Colonic mucosa (tissue), 4 donors: ENCODE data around the gene NPAS3. TPM values are rescaled to one million over a fixed set of nuclear protein-coding genes. Genes with fewer than 3 reads are reported as not detected.

ENCODE experiments used
- DNase-seq: peaks from one replicate; pipeline ENCODE4 v3.0.0-alpha.2; 2020
- H3K27ac ChIP-seq: fragments of 200-600 bp; one replicate; pipeline ENCODE4 v1.8.0; 2021
- H3K27me3 ChIP-seq: fragments of 200-600 bp; one replicate; pipeline ENCODE4 v1.8.0; 2021
- H3K36me3 ChIP-seq: fragments of 200-600 bp; one replicate; pipeline ENCODE4 v1.8.0; 2021
- H3K4me1 ChIP-seq: fragments of 200-600 bp; one replicate; pipeline ENCODE4 v1.8.0; 2021; ENCODE audit warnings: mild to moderate bottlenecking
- H3K4me3 ChIP-seq: fragments of 200-600 bp; one replicate; pipeline ENCODE4 v1.8.0; 2021
- H3K9ac ChIP-seq, 2 donors: one replicate each; pipeline ENCODE4 v1.7.0; 2013; ENCODE audit warnings: control low read depth in 2 of 2, low read depth in 2 of 2, low read length in 2 of 2
- H3K9me3 ChIP-seq: fragments of 200-600 bp; one replicate; pipeline ENCODE4 v1.8.0; 2021
- CTCF ChIP-seq: fragments of 200-600 bp; IDR thresholded peaks from one replicate; pipeline ENCODE4 v1.8.0; 2022; ENCODE audit warnings: antibody characterized with exemption, mild to moderate bottlenecking
- intact Hi-C: fragments of 100-400 bp; cut with DNase I; formaldehyde crosslinking; loops from one replicate; pipeline ENCODE4 v1.14.1; 2022
- total RNA-seq, 2 donors: library from RNA; stranded (reverse); fragmentation: NEBNext Ultra II Directional in 1 of 2; extraction: Animal tissue kit (Norgen Biotek cat#: 25700) in 1 of 2; gene quantifications; one replicate each; pipeline ENCODE4 v1.2.1, GENCODE V29; 2021
- donor health status: healthy.
- donor health status: DM: no; HTN: no; CAD: no.
- donor health status: DM: no; HTN: no; CAD: no.

Gene NPAS3
- total RNA-seq, 2 donors from 2014 or later, result 0.79 to 1.6 TPM

- H3K4me3 ChIP-seq, result no peak overlapping the region
- H3K9me3 ChIP-seq, result no peaks in the 10 kb centered on the region
- no peak for TF ChIP-seq CTCF
- H3K27ac ChIP-seq, result no peak overlapping the region
- no peaks in the 10 kb centered on the region for H3K27me3 ChIP-seq
- H3K36me3 ChIP-seq, result no peaks in the 10 kb centered on the region
- H3K9ac ChIP-seq, result no peak overlapping the region
- H3K4me1 ChIP-seq, result no peaks in the 10 kb centered on the region
- no peak for DNase-seq
- intact Hi-C loops, result loop anchor here (10.0 kb wide), 1 partner anchor 1085 kb away; no protein-coding TSS in a partner anchor
Measured at GRCh38 chr14:33799705-33800570, 861.3 kb downstream of the NPAS3 start.

- Histone ChIP-seq H3K27ac (no peak overlapping the region), H3K27me3 (no peaks in the 10 kb centered on the region), H3K4me3 (no peak overlapping the region), H3K9ac (no peak overlapping the region), H3K36me3 (no peaks in the 10 kb centered on the region), H3K9me3 (no peaks in the 10 kb centered on the region), H3K4me1 (no peaks in the 10 kb centered on the region)
- no peak for TF ChIP-seq CTCF
- intact Hi-C loops, result no loop called here
- DNase-seq, result no peak
Measured at GRCh38 chr14:33800735-33801163, 862.1 kb downstream of the NPAS3 start.

GRCh38 chr14:33802737-33803136 lies 864.1 kb downstream of the NPAS3 start:
- no peaks in the 10 kb centered on the region for H3K27me3 ChIP-seq
- H3K36me3 ChIP-seq, result no peaks in the 10 kb centered on the region
- intact Hi-C loops, result no loop called here
- no peak overlapping the region for H3K27ac ChIP-seq
- DNase-seq, result no peak
- H3K9me3 ChIP-seq, result no peaks in the 10 kb centered on the region
- TF ChIP-seq CTCF, result no peak
- H3K4me1 ChIP-seq, result no peaks in the 10 kb centered on the region
- H3K4me3 ChIP-seq, result no peak overlapping the region
- H3K9ac ChIP-seq, result no peak overlapping the region

GRCh38 chr14:33805593-33805992 lies 866.9 kb downstream of the NPAS3 start:
- DNase-seq, result no peak
- intact Hi-C loops, result no loop called here
- Histone ChIP-seq H3K4me1 (no peaks in the 10 kb centered on the region), H3K4me3 (no peak overlapping the region), H3K9me3 (no peaks in the 10 kb centered on the region), H3K9ac (no peak overlapping the region), H3K27me3 (no peaks in the 10 kb centered on the region), H3K27ac (no peak overlapping the region), H3K36me3 (no peaks in the 10 kb centered on the region)
- no peak for TF ChIP-seq CTCF

- no peak for TF ChIP-seq CTCF
- no peak overlapping the region for H3K27ac ChIP-seq
- no peaks in the 10 kb centered on the region for H3K9me3 ChIP-seq
- intact Hi-C loops, result no loop called here
- H3K4me3 ChIP-seq, result no peak overlapping the region
- no peaks in the 10 kb centered on the region for H3K4me1 ChIP-seq
- H3K27me3 ChIP-seq, result no peaks in the 10 kb centered on the region
- H3K9ac ChIP-seq, result no peak overlapping the region
- no peaks in the 10 kb centered on the region for H3K36me3 ChIP-seq
- DNase-seq, result no peak
Measured at GRCh38 chr14:33806905-33807304, 868.2 kb downstream of the NPAS3 start.
